Measurements from ENCODE around the gene KAZN.

Gene KAZN

GRCh38 chr1:15016526-15016925, 418.0 kb downstream of the KAZN start:
- peaks cover 1% of the 10 kb centered on the region; the same call in 1 of the 2 replicates for H3K4me1 ChIP-seq (ENCODE audit: insufficient read depth, low read length)
- H3K9ac ChIP-seq (ENCODE audit: low read depth, low read length), result no peak overlapping the region
- no peak overlapping the region for H3K4me3 ChIP-seq (ENCODE audit: low read length)
- no peaks in the 10 kb centered on the region for H3K27me3 ChIP-seq (ENCODE audit: insufficient read depth, low read length)
- no peaks in the 10 kb centered on the region for H3K36me3 ChIP-seq (ENCODE audit: insufficient read depth, low read depth, low read length)
- no peaks in the 10 kb centered on the region for H3K9me3 ChIP-seq (ENCODE audit: insufficient read depth, low read depth, low read length)
- H3K27ac ChIP-seq (ENCODE audit: low read length), result no peak overlapping the region

DNA sequence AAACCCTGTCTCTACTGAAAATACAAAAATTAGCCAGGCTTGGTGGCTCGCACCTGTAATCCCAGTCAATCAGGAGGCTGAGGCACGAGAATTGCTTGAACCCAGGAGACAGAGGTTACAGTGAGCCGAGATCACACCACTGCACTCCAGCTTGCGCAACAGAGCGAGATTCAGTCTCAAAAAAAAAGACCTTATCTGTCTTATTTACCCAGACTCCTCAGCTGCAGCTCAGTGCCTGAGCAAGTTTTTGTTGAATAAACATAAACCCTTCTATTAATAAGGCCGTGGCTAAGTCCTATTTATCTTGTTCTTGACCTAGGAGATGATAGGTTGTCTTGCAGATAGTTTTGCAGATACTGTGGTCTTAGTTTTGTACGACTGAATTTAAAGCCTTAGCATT, 418.6 kb downstream of the KAZN start:
- H3K4me1 ChIP-seq (ENCODE audit: insufficient read depth, low read length), result no peaks in the 10 kb centered on the region
- no peaks in the 10 kb centered on the region for H3K27me3 ChIP-seq (ENCODE audit: insufficient read depth, low read length)
- H3K27ac ChIP-seq (ENCODE audit: low read length), result no peak overlapping the region
- H3K36me3 ChIP-seq (ENCODE audit: insufficient read depth, low read depth, low read length), result no peaks in the 10 kb centered on the region
- H3K4me3 ChIP-seq (ENCODE audit: low read length), result no peak overlapping the region
- no peak overlapping the region for H3K9ac ChIP-seq (ENCODE audit: low read depth, low read length)
- H3K9me3 ChIP-seq (ENCODE audit: insufficient read depth, low read depth, low read length), result no peaks in the 10 kb centered on the region

DNA sequence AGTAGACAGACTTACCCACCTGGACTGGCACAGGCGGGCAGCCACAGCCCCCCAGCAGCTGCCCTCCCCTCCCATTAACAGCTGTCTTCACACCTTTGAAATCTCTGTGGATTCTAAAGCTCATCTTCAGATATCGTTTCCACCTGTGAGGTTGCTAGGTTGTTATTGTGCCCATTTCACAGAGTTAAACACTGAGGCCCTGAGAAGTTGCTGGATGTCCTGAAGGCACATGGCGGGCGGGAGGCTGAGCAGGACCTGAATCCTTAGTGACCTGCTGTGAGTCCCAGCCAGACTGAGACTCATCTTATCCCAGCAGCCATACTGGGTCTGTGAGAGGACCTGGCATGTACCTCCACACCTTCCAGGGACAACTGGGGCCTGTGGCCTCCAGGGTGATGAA, 420.3 kb downstream of the KAZN start:
- H3K4me1 ChIP-seq (ENCODE audit: insufficient read depth, low read length), result no peaks in the 10 kb centered on the region
- no peak overlapping the region for H3K9ac ChIP-seq (ENCODE audit: low read depth, low read length)
- H3K4me3 ChIP-seq (ENCODE audit: low read length), result no peak overlapping the region
- H3K27me3 ChIP-seq (ENCODE audit: insufficient read depth, low read length), result no peaks in the 10 kb centered on the region
- H3K27ac ChIP-seq (ENCODE audit: low read length), result no peak overlapping the region
- H3K36me3 ChIP-seq (ENCODE audit: insufficient read depth, low read depth, low read length), result no peaks in the 10 kb centered on the region
- no peaks in the 10 kb centered on the region for H3K9me3 ChIP-seq (ENCODE audit: insufficient read depth, low read depth, low read length)

DNA sequence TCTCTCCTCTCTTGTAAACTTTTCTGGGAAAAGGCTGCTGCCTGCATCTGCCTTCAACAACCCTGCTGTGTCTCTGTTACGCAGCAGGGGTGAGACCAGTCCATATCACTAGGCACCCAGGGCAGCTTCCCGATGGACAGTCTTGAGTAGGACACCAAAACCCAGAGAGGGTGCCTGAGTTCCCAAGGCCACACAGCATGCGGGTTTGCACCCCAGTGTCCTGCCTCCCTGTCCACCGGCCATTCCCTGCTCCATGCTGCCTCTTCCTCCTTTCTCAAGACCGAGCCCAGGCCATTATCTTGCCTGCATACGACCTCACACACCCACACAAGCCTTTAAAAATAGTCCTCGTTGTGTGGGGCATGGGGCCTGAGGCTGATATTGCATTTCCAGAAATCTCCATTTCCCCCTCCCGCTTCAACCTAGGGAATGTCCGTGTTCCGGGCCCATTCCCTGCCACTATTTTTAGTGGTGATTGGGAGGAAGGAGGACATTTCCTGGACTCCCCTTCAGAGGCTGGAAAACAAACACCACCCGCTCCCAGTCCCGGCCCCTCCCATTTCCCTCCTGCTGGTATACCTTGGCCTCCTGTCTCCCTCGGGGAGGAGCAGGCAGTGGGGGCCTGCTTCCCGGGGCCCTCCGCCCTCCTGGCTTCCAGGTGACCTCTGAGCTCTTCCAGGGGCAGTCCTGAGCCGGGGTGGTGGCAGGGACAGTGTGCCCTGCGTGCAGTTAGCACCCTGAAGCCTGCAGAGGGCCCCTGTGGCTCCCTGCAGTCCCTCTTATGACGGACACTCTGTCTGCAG, 422.7 kb downstream of the KAZN start:
- Histone ChIP-seq H3K4me3 (ENCODE audit: low read length) (no peak overlapping the region), H3K9ac (ENCODE audit: low read depth, low read length) (no peak overlapping the region), H3K27me3 (ENCODE audit: insufficient read depth, low read length) (no peaks in the 10 kb centered on the region), H3K4me1 (ENCODE audit: insufficient read depth, low read length) (no peaks in the 10 kb centered on the region), H3K27ac (ENCODE audit: low read length) (no peak overlapping the region), H3K9me3 (ENCODE audit: insufficient read depth, low read depth, low read length) (no peaks in the 10 kb centered on the region), H3K36me3 (ENCODE audit: insufficient read depth, low read depth, low read length) (no peaks in the 10 kb centered on the region)

DNA sequence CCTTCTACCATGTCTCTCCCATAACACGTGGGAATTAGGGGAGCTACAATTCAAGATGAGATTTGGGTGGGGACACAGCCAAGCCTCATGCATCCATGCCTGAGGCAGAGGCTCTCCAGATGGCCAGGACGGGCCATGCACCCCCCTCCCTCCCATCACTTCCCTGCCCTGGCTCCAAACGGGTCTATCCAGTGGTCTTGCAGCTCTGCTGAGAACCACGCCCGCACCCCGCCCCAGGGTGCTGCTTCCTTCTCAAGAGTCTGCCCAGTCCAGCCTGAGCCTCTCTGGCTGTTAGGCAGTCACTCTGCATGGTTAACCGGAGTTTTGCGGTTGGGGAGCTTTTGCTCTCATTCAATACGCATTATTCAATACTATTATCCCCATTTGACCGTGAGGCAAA, 423.6 kb downstream of the KAZN start:
- Histone ChIP-seq H3K9me3 (ENCODE audit: insufficient read depth, low read depth, low read length) (no peaks in the 10 kb centered on the region), H3K9ac (ENCODE audit: low read depth, low read length) (no peak overlapping the region), H3K4me3 (ENCODE audit: low read length) (no peak overlapping the region), H3K27ac (ENCODE audit: low read length) (no peak overlapping the region), H3K27me3 (ENCODE audit: insufficient read depth, low read length) (no peaks in the 10 kb centered on the region), H3K4me1 (ENCODE audit: insufficient read depth, low read length) (no peaks in the 10 kb centered on the region), H3K36me3 (ENCODE audit: insufficient read depth, low read depth, low read length) (no peaks in the 10 kb centered on the region)

- H3K36me3 ChIP-seq (ENCODE audit: insufficient read depth, low read depth, low read length), result no peaks in the 10 kb centered on the region
- H3K27me3 ChIP-seq (ENCODE audit: insufficient read depth, low read length), result no peaks in the 10 kb centered on the region
- no peak overlapping the region for H3K4me3 ChIP-seq (ENCODE audit: low read length)
- no peaks in the 10 kb centered on the region; the same call in 1 of the 2 replicates for H3K4me1 ChIP-seq (ENCODE audit: insufficient read depth, low read length)
- H3K27ac ChIP-seq (ENCODE audit: low read length), result no peak overlapping the region
- H3K9me3 ChIP-seq (ENCODE audit: insufficient read depth, low read depth, low read length), result no peaks in the 10 kb centered on the region
- H3K9ac ChIP-seq (ENCODE audit: low read depth, low read length), result no peak overlapping the region
Observed at GRCh38 chr1:15023205-15023604, 424.7 kb downstream of the KAZN start.

DNA sequence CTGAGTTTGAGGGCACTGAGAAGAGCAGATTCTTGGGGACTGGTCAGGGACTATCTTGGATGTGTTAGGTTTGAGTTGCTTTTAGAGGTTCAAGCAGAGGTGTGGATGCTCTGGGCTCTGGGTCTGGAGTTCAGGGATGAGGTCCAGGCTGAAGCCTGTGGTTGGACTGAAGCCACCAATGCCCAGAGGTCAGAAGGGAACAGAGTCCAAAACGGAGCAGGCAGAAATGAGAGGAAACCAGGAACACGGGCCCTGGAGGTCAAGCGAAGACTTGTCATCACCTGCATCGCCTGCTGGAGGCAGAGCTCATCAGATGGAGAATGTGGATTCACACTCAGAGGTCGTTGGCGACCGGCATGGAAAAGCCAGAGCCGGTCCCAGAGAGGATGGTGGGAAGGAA, 425.5 kb downstream of the KAZN start:
- H3K27me3 ChIP-seq (ENCODE audit: insufficient read depth, low read length), result no peaks in the 10 kb centered on the region
- no peaks in the 10 kb centered on the region; the same call in 1 of the 2 replicates for H3K4me1 ChIP-seq (ENCODE audit: insufficient read depth, low read length)
- H3K36me3 ChIP-seq (ENCODE audit: insufficient read depth, low read depth, low read length), result no peaks in the 10 kb centered on the region
- no peak overlapping the region for H3K27ac ChIP-seq (ENCODE audit: low read length)
- no peaks in the 10 kb centered on the region for H3K9me3 ChIP-seq (ENCODE audit: insufficient read depth, low read depth, low read length)
- no peak overlapping the region for H3K4me3 ChIP-seq (ENCODE audit: low read length)
- H3K9ac ChIP-seq (ENCODE audit: low read depth, low read length), result no peak overlapping the region

DNA sequence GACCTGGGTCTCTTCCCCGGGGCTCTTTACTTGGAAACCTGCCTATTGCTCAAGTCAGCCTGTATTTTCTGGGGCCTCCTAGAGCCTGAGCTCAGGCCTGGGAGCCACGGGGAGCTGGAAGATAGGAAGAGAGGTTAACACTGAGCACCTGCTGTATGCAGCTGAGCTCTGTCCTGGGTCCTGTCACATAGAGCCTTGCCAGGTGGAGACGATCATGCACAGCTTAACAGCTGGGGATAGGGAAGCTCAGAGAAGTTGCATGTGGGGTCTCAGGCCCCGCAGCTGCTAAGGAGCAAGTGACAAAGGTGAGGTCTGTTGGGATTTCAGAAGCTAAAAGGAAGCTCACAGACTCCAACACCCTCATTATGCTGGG, 427.6 kb downstream of the KAZN start:
- Histone ChIP-seq H3K9me3 (ENCODE audit: insufficient read depth, low read depth, low read length) (no peaks in the 10 kb centered on the region), H3K27ac (ENCODE audit: low read length) (no peak overlapping the region), H3K27me3 (ENCODE audit: insufficient read depth, low read length) (no peaks in the 10 kb centered on the region), H3K4me3 (ENCODE audit: low read length) (no peak overlapping the region), H3K4me1 (ENCODE audit: insufficient read depth, low read length) (peaks cover 5% of the 10 kb centered on the region; the same call in 1 of the 2 replicates), H3K9ac (ENCODE audit: low read depth, low read length) (no peak overlapping the region), H3K36me3 (ENCODE audit: insufficient read depth, low read depth, low read length) (no peaks in the 10 kb centered on the region)

- H3K4me1 ChIP-seq (ENCODE audit: insufficient read depth, low read length), result peaks cover 5% of the 10 kb centered on the region; the same call in 1 of the 2 replicates
- no peaks in the 10 kb centered on the region for H3K36me3 ChIP-seq (ENCODE audit: insufficient read depth, low read depth, low read length)
- no peak overlapping the region for H3K4me3 ChIP-seq (ENCODE audit: low read length)
- H3K27me3 ChIP-seq (ENCODE audit: insufficient read depth, low read length), result no peaks in the 10 kb centered on the region
- no peak overlapping the region for H3K9ac ChIP-seq (ENCODE audit: low read depth, low read length)
- no peaks in the 10 kb centered on the region for H3K9me3 ChIP-seq (ENCODE audit: insufficient read depth, low read depth, low read length)
- no peak overlapping the region for H3K27ac ChIP-seq (ENCODE audit: low read length)
Observed at GRCh38 chr1:15027515-15027986, 429.1 kb downstream of the KAZN start.

DNA sequence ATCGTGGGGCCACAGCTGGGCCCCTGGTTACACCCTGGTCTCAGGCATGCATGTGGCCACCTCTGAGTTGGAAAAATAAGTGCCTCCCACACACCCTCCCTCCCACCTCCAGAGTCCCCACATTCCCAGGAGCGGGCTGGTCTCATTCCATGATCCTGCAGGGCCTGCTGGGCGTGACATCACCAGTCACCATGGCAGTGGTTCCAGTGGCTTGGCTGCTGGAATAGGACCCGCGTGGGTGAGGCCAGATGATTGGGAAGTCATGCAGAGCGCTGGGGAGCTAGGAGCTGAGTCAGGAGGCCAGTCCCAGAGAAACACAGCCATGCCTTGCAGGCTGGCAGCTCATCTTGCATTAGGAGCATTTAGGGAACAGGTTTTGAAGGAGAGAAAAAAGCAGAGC, 429.6 kb downstream of the KAZN start:
- no peak overlapping the region for H3K27ac ChIP-seq (ENCODE audit: low read length)
- no peak overlapping the region for H3K9ac ChIP-seq (ENCODE audit: low read depth, low read length)
- no peaks in the 10 kb centered on the region for H3K36me3 ChIP-seq (ENCODE audit: insufficient read depth, low read depth, low read length)
- H3K27me3 ChIP-seq (ENCODE audit: insufficient read depth, low read length), result no peaks in the 10 kb centered on the region
- H3K9me3 ChIP-seq (ENCODE audit: insufficient read depth, low read depth, low read length), result no peaks in the 10 kb centered on the region
- H3K4me1 ChIP-seq (ENCODE audit: insufficient read depth, low read length), result peaks cover 5% of the 10 kb centered on the region; the same call in 1 of the 2 replicates
- no peak overlapping the region for H3K4me3 ChIP-seq (ENCODE audit: low read length)

DNA sequence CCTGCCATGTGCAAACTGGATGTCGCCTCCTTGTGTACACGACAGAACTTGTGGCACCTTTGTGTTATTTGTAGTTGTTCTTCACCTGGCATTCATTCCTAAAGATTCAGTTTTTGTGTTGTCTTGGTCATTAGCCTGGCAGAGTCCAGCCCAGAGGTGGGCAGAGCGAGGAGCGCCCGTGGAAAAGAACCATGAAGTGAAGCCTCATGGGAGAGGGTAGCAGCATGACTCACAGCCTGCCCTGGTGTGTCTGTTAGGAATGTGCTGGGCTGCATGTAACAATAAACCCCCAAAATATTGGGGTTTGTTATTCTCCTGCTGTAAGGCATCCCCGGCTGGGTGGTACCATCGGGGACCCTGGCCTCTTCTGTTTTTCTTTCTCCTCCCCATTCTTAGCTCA, 430.1 kb downstream of the KAZN start:
- Histone ChIP-seq H3K27me3 (ENCODE audit: insufficient read depth, low read length) (no peaks in the 10 kb centered on the region), H3K36me3 (ENCODE audit: insufficient read depth, low read depth, low read length) (no peaks in the 10 kb centered on the region)

DNA sequence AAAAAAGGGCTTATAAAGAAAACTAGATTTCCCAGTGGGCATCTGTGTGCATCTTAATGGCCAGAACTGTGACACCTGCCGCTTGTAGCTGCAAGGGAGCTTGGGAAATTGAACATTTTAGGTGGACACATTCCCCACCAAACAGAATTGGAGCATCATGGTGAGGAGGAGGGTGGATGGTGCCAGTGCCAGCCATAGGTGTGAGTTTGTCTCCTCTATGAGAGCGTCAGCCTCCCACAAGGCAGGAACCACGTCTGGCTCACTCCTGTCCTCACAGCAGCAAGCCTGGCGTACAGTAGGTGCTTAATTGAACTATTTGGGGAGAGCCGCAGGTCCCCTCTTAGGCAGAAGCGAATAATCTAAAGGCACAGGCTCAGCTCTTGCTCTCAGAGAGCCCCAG, 430.6 kb downstream of the KAZN start:
- no peaks in the 10 kb centered on the region for H3K27me3 ChIP-seq (ENCODE audit: insufficient read depth, low read length)
- no peaks in the 10 kb centered on the region for H3K36me3 ChIP-seq (ENCODE audit: insufficient read depth, low read depth, low read length)
- H3K4me3 ChIP-seq (ENCODE audit: low read length), result no peak overlapping the region
- H3K27ac ChIP-seq (ENCODE audit: low read length), result no peak overlapping the region
- peaks cover 5% of the 10 kb centered on the region; the same call in 1 of the 2 replicates for H3K4me1 ChIP-seq (ENCODE audit: insufficient read depth, low read length)
- no peaks in the 10 kb centered on the region for H3K9me3 ChIP-seq (ENCODE audit: insufficient read depth, low read depth, low read length)
- no peak overlapping the region for H3K9ac ChIP-seq (ENCODE audit: low read depth, low read length)

More for the DNA sequence above, 430.1 kb downstream of the KAZN start:
- Histone ChIP-seq H3K9me3 (ENCODE audit: insufficient read depth, low read depth, low read length) (no peaks in the 10 kb centered on the region), H3K4me1 (ENCODE audit: insufficient read depth, low read length) (peaks cover 5% of the 10 kb centered on the region; the same call in 1 of the 2 replicates), H3K4me3 (ENCODE audit: low read length) (no peak overlapping the region), H3K9ac (ENCODE audit: low read depth, low read length) (no peak overlapping the region), H3K27ac (ENCODE audit: low read length) (no peak overlapping the region)
